ENCODE measurements around the gene INTS14.

DNA sequence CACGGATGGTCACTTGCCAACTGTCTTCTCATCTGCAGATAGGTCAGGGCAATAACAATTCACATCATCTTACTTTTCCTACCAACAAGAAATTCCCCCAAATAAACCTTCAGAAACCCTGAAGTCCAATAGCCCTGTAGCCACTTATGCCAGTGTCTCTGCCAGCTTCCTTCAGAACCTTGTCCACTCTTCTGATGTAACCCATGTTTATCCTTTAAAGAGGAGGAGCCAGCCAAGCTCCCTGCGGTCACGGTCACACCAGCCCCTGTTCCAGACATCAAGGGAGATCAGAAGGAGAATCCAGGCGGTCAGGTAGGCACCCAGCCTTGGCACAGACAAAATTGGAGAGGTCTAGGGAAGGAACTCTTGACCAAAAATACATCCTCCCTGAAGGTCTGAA is 34.5 kb upstream of the INTS14 start:
- TF ChIP-seq, protein P1, sequence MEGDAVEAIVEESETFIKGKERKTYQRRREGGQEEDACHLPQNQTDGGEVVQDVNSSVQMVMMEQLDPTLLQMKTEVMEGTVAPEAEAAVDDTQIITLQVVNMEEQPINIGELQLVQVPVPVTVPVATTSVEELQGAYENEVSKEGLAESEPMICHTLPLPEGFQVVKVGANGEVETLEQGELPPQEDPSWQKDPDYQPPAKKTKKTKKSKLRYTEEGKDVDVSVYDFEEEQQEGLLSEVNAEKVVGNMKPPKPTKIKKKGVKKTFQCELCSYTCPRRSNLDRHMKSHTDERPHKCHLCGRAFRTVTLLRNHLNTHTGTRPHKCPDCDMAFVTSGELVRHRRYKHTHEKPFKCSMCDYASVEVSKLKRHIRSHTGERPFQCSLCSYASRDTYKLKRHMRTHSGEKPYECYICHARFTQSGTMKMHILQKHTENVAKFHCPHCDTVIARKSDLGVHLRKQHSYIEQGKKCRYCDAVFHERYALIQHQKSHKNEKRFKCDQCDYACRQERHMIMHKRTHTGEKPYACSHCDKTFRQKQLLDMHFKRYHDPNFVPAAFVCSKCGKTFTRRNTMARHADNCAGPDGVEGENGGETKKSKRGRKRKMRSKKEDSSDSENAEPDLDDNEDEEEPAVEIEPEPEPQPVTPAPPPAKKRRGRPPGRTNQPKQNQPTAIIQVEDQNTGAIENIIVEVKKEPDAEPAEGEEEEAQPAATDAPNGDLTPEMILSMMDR (IDR thresholded peaks at IDR 0.05): no peak
- no peak for TF ChIP-seq POLR2A (IDR thresholded peaks at IDR 0.05)
